Hepatic stellate cell (primary cell): Measurements from ENCODE around the gene NMT1.

ENCODE experiments used
- DNase-seq: peaks from one replicate; pipeline ENCODE4 v3.0.0; 2011; ENCODE audit warnings: low spot score

The NMT1 gene

DNA sequence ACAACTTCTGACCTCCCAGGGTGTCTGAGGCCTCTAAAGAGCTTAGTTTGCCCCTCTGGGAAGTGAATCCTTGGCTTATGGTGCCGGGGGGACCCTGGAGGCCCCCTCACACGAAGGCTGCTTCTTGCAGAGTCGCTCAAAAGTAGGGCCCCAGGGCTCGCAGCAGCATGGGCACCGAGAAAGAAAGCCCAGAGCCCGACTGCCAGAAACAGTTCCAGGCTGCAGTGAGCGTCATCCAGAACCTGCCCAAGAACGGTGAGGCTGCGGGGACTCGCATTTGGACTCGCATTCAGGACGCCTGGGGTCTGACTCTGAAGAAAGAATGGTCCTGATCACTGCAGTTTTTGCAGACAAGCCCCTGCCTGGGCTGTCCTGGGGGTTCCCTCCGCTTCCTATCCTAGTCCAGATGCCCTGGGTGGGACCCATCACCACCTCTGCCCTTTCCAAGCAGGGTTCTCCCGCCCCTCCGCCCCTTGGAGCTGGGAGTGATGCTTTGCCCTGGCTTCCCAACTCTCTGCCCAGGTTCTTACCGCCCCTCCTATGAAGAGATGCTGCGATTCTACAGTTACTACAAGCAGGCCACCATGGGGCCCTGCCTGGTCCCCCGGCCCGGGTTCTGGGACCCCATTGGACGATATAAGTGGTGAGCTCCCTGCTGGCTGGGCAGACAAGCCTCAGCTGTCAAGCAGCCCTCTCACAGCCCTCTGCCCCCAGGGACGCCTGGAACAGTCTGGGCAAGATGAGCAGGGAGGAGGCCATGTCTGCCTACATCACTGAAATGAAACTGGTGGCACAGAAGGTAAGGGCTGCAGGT, 75.1 kb downstream of the NMT1 start:
- peak; percentile 29 for DNase-seq

DNA sequence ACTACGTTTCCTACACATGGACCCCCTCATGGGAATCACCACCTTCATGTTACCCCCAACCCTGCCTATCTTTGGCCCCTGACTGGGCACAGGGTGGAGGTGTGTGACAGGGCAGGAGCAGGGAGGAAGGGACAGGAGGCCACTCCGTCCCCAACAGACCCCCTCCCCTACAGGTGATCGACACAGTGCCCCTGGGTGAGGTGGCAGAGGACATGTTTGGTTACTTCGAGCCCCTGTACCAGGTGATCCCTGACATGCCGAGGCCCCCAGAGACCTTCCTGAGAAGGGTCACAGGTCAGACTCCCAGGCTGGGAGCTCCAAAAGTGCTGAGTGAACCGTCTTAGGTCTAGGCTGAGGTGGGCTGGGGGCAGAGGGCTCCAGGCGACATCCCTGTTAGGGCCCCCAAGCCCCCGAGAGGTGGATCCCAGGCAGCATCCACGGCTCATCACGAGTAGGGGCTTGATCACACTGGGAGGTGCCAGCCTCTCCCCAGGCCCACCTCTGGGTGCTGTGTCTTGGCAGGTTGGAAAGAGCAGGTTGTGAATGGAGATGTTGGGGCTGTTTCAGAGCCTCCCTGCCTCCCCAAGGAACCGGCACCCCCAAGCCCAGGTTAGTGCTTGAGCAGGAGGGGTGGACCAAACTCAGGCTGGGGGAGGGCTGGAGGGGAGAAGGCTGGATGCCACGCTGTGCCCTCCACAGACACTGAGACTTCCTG, 75.9 kb downstream of the NMT1 start:
- DNase-seq: no peak

DNA sequence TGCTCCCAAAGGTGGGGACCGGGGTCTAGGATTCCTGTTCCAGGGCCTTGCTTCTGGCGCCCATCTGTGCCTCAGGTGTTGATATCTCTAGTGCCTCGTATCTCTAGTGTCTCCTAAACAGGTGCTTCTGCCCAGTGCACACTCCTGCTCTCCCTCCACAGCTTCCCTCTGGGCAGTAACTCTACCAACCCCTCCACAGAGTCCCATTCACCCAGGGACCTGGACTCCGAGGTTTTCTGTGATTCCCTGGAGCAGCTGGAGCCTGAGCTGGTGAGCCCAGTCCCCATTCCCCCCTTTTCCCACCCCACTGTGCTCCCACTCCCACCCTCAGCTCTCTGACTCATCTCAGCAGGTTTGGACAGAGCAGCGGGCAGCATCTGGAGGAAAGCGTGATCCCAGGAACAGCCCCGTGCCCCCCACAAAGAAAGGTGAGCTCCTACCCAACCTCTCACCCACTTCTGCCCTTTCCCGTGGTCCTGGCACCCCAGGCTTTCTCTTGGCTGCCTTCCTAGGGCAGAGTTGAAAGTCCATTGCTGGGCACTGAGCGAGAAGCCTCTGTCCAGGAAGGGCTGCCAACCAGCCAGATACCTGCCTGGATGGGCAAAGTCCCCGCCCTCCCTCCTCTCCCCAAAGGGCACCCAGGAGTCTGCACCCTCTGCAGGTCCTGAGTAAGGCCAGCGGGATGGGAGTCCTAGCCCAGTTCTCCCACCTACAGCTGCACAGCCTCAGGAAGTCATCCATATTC, 76.6 kb downstream of the NMT1 start:
- no peak for DNase-seq

DNA sequence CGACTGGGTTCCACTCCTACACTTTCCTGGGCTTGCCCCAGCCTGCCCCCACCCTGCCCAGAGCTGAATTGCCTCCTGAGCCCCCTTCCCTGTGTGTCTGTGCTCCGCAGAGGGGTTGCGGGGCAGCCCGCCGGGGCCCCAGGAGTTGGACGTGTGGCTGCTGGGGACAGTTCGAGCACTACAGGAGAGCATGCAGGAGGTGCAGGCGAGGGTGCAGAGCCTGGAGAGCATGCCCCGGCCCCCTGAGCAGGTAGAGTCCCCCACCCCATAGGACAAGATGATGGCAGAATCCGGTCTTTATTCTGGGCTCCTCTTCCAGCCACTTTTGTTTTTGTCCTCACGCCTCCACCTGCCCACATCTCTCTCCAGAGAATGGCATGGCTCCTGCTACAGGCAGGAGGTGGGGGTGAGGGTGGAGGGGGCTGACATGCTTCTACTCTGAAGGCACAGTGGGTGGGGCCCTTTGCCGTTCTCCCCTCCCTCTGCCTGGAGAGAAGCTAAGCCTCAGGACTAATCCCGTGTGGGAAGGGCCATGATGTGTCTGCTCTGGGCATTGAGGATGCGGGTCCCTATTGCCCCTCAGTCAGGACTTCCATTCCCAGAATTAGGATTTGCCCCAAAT, 77.9 kb downstream of the NMT1 start:
- no peak for DNase-seq

DNA sequence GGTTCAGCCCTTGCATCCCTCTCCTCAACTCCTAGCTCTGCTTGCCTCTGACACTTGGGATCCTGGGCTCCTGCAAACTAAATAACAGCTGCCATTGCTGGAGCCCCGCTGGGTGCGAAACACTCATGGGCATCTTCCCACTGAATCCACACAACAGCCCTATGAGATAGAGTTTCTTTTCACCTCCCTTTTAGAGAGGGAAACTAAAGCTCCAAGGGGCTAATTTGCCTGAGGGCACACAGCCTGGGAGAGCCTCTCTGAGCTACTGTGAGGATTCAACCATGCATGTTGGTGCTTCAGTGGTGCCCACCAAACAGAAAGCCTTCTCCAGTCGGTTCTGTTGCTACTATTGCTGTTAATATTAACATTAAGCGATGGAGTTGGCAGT, 78.4 kb downstream of the NMT1 start:
- DNase-seq: no peak

DNA sequence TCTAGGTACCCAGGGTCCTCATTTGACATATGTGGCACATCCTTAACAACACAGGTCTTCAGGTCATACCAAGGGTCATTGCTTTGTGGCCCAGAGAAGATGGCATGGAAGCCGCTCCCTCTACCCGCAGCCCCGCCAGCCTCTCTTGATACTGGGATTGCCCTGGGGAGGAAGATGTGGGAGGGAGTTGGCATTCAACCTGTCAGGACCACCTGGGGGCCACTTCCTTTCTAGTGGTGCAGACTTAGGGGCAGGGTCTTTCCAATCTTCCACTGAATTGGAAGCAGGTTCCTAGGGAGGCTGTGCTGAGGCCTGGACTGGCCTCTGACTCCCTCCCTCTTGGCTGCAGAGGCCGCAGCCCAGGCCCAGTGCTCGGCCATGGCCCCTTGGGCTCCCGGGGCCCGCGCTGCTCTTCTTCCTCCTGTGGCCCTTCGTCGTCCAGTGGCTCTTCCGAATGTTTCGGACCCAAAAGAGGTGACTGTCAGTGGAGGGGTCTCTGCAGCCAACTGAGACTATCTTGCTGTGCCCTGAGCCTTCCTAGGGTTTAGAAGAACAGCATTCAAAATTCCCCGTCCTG, 82.1 kb downstream of the NMT1 start:
- DNase-seq: no peak

DNA sequence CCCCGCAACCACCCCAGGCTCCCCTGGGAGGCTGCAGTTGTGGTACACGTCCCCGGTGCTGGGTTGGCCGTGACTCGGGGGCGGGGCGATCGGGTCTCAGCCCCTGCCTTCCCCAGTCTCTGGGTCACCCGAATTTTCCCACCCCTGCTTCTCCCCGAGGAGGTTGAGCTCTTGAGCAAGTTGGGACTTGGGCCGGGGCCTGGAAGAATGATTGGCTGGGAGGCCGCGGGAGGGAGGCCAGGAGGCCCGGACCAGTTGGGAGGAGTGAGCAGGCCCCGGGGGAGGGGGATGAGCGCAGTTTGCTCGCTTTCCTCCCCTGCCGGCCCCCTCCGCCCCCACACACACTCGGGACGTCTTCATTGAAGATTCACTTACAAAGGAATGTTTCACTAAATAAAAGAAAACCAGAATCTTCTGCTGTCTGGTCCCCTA, 82.7 kb downstream of the NMT1 start:
- peak; percentile 83 for DNase-seq

DNA sequence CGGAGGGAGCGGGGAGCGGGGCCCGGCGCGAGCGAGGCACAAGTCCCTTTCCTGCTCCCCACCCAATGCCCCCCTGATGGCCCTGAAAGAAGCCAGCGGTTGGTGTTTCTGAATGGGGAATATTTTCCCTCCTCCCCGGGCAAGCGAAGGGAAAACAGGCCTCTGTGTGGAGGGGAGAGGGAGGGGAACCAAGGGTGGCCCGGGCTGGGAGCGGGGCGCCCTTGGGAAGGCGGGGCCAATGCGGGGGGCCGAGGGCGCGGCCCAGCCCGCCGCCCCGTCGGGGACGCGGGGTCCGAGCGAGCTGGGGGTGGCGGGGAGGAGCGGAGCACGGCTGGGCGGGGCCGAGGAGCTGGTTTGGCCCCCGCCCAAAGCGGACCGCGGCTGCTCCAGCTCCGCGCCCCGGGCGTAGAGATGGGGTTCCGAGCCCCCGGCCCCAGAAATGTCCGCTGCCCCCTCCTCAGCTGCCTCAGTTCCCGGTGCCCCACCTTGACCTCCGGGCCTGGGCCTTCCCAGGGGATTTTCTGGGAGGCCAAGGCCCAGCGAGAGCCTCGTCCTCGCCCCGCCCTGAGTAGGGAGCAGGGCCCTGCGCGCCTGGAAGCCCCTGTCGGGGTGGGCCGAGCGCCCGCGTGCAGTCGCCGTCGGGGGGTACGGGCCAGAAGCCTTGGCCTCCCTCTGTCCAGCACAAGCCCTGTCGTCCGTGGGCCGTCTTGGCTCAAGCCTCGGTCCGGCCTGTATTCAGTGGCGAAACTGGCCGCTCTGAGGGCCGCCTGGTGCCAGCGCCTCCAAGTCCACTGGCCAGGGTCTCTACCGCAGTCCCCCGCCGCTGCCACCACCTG, 83.3 kb downstream of the NMT1 start:
- no peak for DNase-seq

DNA sequence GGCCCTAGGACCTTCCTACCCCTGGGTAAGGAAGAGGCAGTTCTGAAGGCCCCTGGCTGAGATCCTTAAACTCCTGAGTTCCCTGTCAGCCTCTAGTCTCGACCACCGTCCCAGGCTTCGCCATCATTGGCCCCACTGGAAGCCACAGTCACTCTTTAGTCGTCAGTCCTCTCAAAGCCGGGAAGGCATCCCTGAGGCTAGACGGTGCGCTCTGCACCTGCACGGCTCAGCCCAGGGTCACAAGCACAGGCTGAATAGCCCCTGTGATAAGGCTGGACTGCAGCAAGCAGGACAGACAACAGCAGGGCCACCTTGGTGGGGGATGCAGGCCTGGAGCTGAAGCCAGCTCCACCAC, 83.9 kb downstream of the NMT1 start:
- DNase-seq: no peak

DNA sequence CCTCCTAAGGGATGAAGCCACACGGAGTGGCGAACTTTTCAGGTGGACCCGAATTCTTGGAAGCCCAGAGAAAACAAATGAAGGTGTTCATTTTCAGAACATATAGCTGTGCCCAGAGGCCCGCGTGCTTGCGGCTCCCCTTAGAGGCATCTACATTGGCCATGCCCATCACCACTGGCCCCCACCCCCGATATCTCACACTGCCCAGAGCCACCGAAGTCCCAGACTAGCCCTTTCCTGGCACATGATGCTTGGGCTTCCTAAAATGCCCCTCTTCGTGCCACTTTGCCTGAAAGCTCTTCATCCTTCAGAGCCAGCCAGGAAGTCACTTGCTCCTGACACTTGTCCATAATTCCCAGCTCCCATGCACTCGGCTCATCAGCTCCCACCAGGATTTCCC, 85.0 kb downstream of the NMT1 start:
- no peak for DNase-seq

DNA sequence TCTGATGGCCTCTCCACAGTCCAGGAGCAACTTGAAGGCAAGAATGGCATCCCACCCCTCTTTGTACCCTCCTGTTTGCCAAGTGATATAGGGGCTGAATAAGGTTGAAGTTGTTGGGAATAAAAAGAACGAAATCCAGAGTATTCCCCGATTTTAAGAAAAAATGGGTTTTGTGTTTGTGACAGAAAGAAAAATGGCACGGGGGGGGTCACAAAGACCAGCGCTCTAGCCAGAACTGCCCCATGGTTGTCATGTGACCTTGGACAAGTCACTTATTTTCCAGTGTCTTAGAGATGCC, 85.4 kb downstream of the NMT1 start:
- DNase-seq: no peak

DNA sequence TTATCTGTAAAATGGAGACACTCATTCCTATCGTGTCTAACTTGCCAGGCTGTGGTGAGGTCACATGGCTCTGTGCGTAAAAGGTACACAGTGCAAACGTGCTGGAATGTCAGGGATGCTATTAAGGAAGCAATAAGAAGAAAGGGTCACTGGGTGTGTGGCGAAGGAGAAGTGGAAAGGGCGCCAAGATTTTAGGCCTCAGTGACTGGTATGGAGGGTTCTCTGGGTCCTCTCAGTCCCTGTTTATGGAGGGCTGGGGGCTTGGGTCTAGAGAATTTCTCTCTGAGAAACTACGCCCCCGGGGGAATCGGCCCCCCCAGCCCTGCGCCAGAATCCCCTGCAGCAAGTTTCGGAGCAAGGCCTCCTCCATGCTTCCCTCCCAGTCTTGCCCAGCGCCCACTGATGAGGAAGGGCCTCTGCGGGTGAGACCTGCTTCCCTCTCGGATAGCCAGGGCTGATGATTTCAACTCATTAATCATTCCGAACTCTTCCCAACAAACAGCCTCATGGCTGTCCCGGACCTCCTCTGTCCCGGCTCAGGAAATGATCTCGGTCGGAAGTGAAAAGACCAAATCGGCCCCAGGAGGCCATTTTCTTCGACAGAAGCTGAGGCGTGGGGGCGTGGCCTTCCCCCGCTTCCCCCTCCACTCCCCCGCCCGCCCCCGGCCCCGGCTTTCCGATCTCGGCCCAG, 85.9 kb downstream of the NMT1 start:
- no peak for DNase-seq

DNA sequence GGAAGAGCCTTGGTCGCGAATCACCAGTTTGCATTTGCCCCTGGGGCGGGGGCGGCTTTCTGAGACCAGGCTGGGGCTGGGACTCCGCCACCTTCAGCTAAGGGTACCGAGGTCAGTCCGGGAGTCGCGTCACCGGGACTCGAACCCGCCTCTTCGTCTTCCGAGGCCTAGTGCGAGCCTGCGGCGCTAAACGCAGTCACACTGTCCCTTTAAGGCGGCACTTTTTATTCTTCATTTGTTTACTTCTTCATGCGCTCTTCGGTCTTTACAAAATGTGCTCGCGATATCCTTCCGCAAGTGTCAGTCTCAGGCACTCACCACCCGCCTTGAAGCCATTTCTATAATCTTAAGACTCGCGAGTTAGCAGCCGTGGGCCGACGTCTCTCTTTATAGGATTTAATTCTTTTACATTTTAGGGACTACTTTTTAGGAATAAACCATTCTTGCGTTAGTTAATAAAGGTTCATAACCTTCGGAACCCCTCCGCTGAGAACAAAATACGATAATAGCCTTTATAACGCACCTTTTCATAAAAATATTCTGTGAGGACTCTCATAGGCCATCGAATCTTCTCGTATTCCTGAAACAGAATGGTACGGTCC, 86.6 kb downstream of the NMT1 start:
- peak; percentile 69 for DNase-seq

DNA sequence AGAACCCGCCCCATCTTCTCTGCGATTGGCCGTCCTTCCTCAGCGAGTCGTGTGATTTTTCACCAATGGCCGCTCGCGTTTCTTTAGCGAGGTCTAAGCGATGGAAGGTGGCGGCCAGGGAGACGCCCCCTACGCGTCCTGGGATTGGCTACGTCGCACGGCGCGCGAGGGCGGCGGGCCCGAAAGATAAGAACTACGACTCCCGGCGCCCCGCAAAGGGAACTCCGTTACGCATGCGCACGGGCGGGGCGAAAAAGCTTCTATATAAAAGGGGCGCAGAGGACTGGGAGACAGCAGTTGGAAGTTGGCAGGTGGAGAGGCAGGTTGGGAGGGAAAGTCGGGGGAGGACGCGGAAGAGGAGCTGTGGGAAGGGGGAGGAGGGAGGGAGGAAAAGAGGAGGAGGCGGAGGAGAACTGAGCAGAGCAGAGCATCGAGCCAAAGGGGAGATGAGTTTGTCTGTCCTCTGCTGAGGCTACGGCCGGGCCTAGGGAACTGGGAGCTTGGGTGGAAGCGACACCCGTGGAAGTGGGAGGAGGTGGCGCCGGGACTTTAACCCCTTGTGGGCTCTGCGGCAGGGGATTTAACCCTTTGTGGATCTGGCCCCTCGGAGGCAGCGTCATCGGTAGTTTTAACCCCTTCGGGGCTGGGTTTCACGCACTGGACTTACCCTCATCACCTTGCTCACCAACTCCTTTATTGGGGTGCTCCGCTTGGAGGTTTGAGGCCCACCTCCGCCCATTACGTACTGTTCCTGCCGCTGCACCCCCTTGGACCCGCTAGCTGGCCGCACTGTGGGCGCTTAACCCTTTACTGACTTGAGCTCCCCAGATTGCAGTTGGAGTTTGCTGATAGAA, 87.3 kb downstream of the NMT1 start, which contains the start of gene HEXIM1:
Gene HEXIM1 (plus strand): TSS at position 293 of the 854 bp plus-strand sequence. CDS start 716 bp downstream, outside the sequence.
- DNase-seq: peak; percentile 99

DNA sequence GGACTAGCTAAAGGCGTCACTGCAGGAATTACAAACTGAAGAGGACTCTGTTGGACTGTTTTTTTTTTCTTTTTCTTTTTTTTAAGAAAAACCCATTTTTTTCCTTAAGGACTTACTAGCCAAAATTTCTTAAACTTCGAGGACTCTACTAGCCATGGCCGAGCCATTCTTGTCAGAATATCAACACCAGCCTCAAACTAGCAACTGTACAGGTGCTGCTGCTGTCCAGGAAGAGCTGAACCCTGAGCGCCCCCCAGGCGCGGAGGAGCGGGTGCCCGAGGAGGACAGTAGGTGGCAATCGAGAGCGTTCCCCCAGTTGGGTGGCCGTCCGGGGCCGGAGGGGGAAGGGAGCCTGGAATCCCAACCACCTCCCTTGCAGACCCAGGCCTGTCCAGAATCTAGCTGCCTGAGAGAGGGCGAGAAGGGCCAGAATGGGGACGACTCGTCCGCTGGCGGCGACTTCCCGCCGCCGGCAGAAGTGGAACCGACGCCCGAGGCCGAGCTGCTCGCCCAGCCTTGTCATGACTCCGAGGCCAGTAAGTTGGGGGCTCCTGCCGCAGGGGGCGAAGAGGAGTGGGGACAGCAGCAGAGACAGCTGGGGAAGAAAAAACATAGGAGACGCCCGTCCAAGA, 88.0 kb downstream of the NMT1 start:
- DNase-seq: peak; percentile 86

DNA sequence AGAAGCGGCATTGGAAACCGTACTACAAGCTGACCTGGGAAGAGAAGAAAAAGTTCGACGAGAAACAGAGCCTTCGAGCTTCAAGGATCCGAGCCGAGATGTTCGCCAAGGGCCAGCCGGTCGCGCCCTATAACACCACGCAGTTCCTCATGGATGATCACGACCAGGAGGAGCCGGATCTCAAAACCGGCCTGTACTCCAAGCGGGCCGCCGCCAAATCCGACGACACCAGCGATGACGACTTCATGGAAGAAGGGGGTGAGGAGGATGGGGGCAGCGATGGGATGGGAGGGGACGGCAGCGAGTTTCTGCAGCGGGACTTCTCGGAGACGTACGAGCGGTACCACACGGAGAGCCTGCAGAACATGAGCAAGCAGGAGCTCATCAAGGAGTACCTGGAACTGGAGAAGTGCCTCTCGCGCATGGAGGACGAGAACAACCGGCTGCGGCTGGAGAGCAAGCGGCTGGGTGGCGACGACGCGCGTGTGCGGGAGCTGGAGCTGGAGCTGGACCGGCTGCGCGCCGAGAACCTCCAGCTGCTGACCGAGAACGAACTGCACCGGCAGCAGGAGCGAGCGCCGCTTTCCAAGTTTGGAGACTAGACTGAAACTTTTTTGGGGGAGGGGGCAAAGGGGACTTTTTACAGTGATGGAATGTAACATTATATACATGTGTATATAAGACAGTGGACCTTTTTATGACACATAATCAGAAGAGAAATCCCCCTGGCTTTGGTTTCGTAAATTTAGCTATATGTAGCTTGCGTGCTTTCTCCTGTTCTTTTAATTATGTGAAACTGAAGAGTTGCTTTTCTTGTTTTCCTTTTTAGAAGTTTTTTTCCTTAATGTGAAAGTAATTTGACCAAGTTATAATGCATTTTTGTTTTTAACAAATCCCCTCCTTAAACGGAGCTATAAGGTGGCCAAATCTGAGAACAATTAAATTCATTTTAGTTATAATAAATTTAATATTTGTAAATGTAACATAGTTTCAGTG, 88.8 kb downstream of the NMT1 start:
- DNase-seq: no peak
